GM20431 (cell line): ENCODE results near the gene S1PR3.

Experiments used
- in situ Hi-C: fragments of 300-500 bp; cut with MseI, MboI; formaldehyde crosslinking; loops from one replicate; pipeline ENCODE4 v1.15.0; 2020; ENCODE audit warnings: low sequenced_read_pairs; ENCODE audit not compliant: unreplicated experiment

S1PR3 gene

DNA sequence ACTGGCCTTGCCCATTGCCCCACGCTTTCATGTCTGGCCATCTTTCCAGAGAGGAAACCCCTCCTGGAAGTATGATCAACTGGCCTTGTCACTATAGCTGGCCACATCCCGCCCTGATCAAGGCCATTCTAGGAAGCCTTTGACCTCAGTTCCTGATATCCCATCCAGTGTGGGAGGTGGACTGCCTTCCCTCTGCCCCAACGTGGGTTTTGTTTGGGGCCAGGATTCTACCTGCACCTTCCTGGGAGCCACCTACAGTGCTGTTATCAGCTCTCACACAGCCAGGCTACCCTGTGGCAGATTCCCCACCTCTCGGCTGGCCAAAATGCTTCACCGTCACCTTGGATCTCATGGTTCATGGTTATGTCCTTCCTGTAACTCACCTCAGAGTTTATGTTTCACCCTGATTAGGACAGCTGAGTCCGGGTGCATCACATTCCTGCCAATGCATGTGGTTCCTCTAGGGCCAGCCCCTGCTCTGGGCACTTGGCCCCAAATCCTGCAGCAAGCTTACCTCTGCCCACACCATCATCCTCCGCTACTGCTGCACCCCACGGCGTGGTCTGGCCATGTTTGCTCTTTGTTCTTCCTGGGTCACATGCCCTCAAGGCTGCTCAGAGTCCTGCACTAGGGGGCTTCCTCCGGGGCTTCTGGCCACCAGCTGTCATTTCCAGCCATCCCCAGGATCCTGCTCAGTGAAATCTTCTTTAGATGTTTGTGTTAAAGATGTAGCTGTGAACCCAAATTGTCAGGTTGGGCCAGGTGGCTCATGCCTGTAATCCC lies 24.2 kb upstream of the S1PR3 start:
- in situ Hi-C loops: no loop called here

DNA sequence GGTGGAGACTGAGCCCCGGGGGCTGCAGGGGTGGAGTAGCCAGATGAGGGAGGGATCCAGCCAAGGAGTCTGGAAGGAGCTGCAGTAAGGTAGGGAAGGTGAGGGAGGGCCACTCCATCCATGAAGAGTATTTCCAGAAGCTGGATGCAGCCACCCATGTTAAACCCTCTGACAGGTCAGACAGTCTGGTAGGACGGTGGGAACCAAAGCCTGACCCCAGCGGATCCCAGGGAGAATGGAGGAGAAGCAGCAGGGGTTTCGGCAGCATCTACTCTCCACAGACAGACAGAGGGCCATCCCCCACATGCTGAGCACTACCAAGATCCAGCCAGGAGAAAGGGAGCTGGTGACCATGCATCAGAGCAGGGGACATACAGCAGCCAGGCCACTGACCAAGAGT lies 22.5 kb upstream of the S1PR3 start:
- in situ Hi-C loops: no loop called here

DNA sequence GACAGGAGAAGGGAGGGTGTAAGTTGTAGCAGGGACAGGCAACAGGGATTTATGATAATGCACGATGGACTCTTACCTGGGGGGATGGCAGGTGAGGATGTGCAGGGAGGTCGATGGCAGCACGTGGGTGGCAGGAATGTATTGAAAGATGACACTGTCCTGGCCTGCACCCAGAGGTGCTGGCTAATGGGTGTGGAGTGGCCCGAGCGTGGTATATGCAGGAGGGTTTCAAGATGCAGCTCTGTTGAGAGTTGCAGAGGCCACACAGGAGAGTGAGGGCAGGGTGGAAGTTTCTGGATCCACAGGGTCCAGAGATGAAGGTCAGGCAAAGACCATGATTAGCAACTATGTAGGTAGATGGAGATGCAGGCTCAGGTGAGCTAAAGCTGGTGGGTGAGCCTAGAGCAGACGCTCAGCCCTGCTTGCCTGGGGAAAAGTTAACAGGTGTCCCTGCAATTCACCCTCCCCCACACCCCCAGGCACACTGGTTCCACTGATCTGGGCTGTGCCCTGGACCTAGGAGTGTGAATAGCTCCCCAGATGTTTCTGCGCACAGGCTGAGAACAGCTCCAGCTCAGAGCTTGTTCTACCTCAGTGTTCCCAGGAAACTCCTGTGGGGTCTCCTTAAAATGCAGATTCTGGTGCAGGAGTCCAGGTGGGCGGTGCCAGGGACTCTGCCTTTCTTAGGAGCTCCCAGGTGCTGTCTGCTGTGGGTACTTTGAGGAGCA lies 21.5 kb upstream of the S1PR3 start:
- in situ Hi-C loops: no loop called here

DNA sequence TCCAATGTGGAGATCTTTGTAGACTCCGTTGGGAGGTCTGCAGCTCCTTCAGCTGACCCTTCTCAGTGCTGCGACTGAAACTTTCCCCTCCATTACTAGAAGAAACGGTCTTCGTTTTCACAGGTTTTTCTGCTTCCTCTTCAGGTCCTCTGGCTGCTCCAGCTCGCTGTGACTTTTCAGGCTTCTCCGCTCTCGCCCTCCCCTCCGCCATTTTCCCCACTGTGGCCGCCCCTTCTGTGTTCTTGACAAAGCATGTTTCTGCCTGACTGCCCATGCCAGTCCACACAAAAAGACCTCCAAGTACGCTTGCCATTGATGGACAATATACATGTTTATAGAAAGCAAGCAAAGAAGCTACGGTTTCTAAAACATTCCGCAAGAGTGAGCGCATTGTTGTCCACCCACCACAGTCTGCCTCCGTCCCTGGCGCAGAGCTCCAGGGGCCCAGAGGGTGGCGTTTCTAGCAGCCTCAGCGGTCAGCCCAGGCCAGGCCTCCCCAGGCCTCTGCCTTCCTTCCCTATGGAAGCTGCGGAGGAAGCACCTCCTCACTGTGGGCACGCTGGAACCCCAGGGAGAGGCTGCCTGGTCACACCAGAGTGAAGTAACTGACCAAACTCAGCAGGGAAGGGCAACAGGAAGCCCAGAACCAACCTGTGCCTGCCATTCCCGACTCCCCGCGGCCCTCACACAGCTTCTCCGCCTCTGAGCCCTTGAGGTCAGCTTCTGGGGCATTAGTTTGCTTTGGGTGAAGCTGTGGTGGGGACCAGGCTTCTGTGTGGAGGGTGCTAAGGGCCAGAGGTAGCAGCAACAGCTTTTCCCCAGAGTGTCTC lies 19.9 kb upstream of the S1PR3 start:
- in situ Hi-C loops: no loop called here

DNA sequence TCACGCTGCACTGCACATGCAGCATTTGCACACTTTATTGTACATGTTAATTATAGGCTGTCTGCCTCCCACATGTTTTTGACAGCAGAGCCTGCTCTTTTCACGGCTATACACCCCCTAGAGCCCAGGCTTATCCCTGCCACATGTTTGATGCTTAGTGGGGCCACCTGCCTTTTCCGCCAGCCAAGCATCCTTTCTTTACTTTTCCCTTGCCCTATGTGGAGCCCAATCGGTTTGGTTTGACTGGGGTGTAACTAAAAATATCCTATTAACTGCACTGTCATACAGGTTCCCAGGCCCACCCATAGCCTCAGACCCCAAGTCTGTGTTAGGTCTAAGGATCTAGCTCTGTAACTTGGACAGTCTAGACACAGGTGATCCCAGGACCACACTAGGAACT lies 18.9 kb upstream of the S1PR3 start:
- in situ Hi-C loops: no loop called here

DNA sequence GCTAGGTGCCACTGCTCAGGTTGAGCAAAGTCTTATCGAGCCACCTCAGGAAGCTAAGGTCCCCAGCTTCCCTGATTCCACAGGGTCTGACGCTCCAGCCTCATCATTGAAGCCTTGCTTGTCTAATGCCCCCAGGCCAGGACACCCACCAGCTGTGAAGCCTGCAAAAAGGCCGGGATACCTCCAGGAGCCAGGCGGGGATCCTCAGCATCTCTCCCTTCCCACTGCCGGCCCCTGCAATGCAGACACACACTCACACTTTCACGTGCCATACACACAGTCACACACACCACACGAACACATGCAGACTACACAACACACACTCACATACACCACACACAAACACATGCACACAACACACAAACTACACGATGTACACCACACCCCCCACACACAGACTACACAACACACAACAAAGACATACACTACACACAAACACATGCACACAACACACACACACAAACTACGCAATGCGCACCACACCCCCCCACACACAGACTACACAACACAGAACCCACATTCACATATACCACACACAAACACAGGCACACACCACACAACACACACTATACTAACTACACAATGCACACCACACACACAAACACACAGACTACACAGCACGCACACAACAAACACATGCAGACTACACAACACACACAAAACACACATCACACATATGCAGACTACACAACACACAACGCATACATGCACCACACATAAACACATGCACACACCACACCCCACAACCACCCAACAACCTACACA lies 17.8 kb upstream of the S1PR3 start:
- in situ Hi-C loops: no loop called here

DNA sequence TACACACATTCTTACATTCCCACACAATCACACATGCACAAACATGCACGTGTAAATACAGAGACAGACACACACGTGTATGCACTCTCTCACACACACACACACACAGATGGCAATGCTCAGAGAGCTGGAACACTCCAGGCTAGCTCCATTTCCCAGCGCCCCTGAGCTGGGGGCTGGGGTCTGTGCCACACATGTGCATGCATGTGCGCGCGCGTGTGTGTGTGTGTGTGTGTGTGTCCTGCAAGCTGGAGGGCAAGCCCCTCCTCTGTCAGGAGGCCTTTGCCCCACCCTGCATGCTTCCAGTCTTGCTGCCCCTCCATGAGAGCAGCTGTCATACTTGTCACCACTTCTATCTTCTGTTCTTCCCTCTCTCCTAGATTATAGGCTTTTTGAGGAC lies 16.6 kb upstream of the S1PR3 start:
- in situ Hi-C loops: no loop called here

DNA sequence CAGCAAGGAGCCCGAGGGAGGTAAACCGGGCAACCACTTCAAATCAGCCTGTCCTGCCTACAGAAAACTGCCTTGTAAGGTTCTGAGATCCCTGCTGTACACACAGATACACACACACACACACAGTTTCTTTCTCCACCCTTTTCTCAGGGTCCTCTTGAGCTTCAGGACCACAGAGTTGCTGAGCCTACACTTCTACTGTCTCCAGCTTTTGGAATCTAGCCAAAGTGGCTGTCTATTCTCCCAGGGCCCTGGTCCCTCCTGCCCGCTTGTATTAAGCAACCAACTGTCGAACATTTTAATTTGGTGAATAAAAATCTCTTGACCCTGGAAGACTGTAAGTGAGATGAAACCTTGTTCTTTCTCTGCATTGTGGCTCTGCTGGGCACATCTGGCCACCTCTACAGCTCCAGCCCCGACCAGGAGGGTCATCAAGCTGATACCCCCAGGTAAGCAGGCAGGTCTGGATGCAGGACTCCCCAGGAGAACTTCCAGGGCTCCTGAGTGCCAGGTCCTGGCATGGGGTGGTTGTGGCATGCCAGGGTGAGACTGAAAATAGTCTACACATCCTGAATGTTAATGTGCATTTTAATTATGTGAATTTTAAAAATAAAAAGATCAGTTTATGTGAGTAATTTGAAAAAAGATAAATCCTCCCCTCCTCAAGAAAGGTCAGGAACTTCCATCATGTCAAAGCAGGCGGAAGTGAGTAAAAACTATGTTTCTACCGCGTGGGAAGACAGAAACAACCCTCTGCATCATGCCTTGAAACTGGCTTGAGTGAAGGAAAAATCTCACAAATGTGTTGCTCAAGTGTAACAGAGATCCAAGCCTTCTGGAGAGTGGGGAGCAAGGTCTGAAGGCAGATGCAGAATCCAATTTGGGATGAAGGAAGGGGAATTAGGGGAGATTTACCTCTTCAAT lies 15.0 kb upstream of the S1PR3 start:
- in situ Hi-C loops: no loop called here

DNA sequence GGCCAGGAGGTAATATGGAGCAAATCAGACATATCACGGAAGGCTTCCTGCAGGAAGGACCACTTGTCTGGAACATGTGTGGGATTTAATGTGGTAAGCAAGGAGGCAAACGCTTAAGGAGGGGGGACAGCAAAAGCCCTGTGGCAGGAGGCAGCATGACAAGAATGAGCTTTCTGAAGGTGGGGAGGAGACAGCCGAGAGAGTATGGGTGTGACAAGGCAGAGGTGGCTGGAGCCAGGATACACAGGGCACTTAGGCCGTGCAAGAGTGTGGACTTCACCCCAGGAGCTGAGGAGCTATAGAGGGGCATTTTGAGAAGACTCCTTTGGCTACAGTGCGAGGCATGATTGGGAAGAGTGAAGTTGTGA lies 14.4 kb upstream of the S1PR3 start:
- in situ Hi-C loops: no loop called here

DNA sequence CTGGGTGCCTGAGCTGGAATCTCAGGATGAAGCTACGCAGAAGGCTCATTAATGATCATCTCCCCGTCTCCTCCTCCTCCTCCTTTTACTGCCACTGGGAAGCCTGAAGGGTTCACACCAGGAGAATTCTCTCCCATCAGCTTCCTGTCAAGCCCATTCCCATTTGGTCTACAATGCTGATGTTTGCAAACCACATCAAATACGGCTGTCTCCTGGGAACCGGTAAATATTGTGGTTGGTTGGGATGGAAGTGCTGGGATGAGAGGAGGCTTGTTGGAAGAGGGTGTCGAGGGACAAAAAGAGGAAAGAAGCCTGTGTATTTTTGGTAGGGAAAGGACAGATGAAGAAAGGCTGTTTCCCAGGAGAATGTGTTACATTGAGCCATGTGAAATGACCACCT lies 13.2 kb upstream of the S1PR3 start:
- in situ Hi-C loops: no loop called here

DNA sequence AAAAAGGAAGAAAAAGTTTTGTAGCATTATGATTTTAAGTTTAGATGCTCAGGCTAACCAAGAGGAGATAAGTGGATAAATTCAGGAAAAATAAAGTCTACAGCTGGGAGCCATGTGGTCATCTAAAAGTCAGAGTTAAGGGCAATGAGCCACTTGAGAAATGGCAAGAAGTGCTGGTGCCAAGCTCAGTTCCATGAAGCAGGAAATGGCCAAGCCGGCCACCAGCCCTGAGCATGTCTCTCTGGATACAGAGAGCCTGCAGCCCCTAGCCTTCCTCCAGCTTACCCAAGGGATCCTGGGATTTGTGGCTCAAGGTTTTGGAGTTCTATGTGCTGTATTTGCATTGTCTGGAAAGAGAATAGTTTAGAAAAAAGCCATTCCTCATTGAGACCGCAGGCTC lies 12.2 kb upstream of the S1PR3 start:
- in situ Hi-C loops: no loop called here

DNA sequence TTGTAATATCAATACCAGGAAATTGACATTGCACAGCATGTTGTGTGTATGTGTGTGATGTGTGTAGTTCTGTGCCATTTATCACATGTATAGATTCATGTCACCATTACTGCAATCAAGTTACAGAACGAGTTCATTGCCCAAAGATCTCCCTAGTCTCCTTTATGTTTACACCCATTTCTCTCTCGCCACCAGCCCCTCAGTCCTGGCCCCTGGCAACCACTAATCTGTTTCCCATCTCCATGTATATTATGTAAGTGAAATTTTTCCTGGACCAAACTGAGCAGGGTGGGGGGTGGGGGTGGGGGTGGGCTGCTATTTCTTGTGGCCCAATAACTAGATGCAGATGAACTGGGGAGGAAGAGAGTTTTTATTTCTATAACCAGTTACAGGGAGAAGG lies 11.5 kb upstream of the S1PR3 start:
- in situ Hi-C loops: no loop called here

DNA sequence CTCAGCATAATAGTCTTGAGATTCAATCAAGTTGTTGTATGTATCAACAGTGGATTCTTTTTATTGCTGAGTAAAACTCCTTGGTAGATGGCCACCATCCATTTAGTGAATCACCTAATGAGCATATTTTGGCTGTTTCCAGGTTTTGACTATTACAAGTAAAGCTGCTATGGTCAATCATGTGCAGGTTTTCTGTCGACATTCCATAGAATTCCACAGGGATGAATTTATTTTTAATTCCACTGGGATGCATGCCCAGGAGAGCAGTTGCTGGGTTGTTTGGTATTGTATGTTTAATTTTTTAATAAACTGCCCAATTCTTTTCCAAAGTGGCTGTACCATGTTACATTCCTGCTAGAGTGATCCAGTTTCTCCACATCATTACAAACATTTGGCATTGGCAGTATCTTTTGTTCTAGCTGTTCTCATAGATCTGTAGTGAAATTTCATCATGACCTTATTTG lies 10.5 kb upstream of the S1PR3 start:
- in situ Hi-C loops: no loop called here

DNA sequence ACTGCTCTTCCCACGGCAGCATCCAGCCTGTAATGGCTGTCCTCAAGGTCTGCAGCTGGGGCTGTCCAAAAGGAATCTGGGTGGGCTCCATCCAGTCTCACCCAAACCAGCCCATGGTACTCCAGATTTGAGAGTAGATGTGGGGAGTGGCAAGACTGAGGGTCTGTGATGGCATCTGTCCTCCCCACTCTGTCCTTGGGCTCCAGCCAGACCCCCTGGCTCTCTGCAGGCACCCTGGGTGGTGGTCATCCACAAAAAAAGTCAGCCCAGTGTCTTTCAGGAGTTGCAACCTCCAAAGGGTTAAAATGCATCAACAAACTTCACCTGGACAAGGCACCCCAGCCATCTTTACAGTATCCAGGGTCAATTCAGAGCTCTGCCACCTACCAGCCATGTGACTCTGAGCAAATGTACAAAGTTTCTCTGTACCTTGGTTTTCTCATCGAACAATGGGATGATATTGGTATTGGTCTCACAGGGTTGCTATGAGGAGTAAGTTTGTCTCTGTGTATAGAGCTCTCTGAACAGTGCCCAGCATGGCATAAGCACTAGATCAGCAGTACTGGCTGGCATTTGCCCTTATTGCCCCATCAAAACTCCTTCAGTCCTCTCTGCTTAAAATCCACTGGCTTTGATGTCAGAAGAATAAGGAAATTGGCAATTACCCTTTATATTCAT lies 7.3 kb upstream of the S1PR3 start:
- in situ Hi-C loops: no loop called here

DNA sequence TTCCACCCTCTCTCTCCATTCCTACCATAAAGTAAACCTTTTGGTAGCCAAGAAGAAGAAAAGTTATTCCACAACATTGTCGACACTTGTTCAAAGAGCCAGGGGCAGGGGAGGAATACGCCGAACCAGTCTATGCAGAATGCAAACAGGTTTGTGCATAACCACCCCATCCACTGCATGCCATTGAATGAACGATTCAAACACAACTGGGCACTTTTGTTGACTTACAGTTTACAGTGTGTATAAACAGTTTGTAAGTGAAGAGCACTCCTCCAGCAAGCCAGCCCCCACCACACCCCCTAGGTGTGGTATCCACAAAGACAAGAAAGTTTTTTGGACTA lies 6.8 kb upstream of the S1PR3 start:
- in situ Hi-C loops: no loop called here

DNA sequence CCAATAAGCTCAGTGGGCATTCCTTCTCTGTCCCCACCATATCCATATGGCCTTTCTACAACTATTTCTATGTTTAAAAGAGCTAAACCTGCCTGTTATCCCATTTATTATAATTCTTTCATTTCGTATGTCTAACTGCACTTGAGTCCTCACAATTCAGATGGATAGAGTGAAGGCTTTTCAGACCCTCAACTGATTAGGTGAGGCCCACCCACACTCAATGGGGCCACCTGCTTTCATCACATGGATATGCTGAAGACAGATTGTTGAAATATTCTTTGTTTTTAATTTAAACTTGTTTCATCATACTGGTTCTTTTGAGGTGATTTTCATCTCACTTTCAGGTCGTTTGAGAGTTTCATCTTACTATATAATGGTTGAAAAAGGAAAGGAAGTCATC lies 5.7 kb upstream of the S1PR3 start:
- in situ Hi-C loops: no loop called here

DNA sequence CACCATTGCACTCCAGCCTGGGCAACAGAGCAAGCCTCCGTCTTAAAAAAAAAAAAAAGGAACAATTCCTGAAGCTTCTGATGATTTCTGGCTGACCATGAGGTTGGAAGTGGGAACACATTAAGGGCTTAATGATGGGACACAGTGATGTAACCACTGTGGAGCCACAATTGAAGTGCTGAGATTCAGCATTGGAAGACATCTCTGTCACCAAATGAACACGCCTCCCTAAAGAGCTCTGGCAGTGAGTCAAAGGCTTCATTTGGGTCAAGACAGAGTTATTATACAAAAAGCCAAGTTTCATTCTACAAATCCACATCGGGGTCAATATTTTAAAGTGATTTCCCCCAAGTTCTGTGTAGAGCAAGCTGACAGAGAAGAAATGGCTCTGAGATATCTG lies 4.5 kb upstream of the S1PR3 start:
- in situ Hi-C loops: no loop called here

DNA sequence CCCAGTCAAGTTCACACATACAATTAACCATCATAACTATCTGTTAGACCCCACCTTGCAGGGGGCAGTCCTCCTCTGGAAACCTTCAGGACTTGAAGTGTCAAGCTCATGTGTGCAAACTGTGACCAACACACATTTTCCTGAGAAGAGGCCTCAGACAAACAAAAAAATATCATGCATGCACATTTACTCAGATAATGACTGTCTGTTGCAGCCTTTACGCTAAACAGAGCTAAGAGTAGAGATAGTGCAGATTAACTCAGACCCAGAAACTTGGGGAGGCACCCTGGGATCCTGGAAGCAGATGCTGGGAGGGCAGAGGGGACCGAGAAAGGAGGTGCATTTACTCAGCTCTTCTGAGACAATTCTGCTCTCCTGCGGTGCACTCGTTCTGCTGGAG lies 3.6 kb upstream of the S1PR3 start:
- in situ Hi-C loops: no loop called here
